K562 (cell line): Measurements from ENCODE around the gene PMM1. TPM values are rescaled to one million over a fixed set of nuclear protein-coding genes. Genes with fewer than 3 reads are reported as not detected.

Experiments used
- ARID1B ChIP-seq: fragments of 450-650 bp; IDR thresholded peaks from 2 replicates; pipeline ENCODE4 v1.6.1; 2016; ENCODE audit warnings: antibody characterized with exemption, mild to moderate bottlenecking, inconsistent platforms
- ASH1L ChIP-seq: fragments of 450-650 bp; IDR thresholded peaks from 2 replicates; pipeline ENCODE4 v1.6.1; 2018; ENCODE audit warnings: borderline replicate concordance, mild to moderate bottlenecking, low read depth; ENCODE audit not compliant: partially characterized antibody
- CBFA2T2 ChIP-seq: fragments of 450-650 bp; conservative IDR thresholded peaks from 2 replicates; pipeline ENCODE4 v1.6.1; 2017; ENCODE audit warnings: mild to moderate bottlenecking
- CBFA2T3 ChIP-seq: fragments of 450-650 bp; IDR thresholded peaks from 2 replicates; pipeline ENCODE4 v1.6.1; 2017
- CCNT2 ChIP-seq: IDR thresholded peaks from 2 replicates; pipeline ENCODE4 v1.6.1; 2011; ENCODE audit warnings: borderline replicate concordance, low read depth, mild to moderate bottlenecking, moderate library complexity, mixed read lengths, low read length; ENCODE audit not compliant: insufficient read length; ENCODE audit errors: extremely low read depth
- ETS2 ChIP-seq: IDR thresholded peaks from 2 replicates; pipeline ENCODE4 v1.6.1; 2016; ENCODE audit warnings: borderline replicate concordance, missing genetic modification characterization, mild to moderate bottlenecking, moderate library complexity, missing compliant biosample characterization; ENCODE audit not compliant: poor library complexity, severe bottlenecking
- EZH2 ChIP-seq: IDR thresholded peaks from 2 replicates; pipeline ENCODE4 v1.6.1; 2012; ENCODE audit warnings: low read depth, mild to moderate bottlenecking, inconsistent platforms, low read length, borderline replicate concordance
- FOSL1 ChIP-seq: fragments of 200-800 bp; sonication (Bioruptor generic); conservative IDR thresholded peaks from 2 replicates; pipeline ENCODE4 v1.6.1; 2016; ENCODE audit warnings: missing genetic modification characterization, missing compliant biosample characterization
- FOXK2 ChIP-seq, 2 experiments: fragments of 450-650 bp; IDR thresholded peaks in 1 of 2; conservative IDR thresholded peaks in 1 of 2; 2 replicates each; pipeline ENCODE4 v1.6.1; 2016; ENCODE audit warnings: low read depth in 2 of 2, mild to moderate bottlenecking in 1 of 2
- IRF9 ChIP-seq: fragments of 450-650 bp; IDR thresholded peaks from 2 replicates; pipeline ENCODE4 v1.6.1; 2016; ENCODE audit warnings: missing biosample characterization, missing genetic modification characterization
- JUN ChIP-seq, 2 experiments: sonication (generic) in 1 of 2; formaldehyde crosslinking in 1 of 2; IDR thresholded peaks; 2 replicates each; pipeline versions ENCODE4 v1.6.1 to v1.8.0; 2012 to 2022; ENCODE audit warnings: borderline replicate concordance in 2 of 2, mild to moderate bottlenecking in 2 of 2, improper control_type of control experiment in 1 of 2, low read depth in 1 of 2, low read length in 1 of 2, missing genetic modification reagents in 1 of 2
- LARP7 ChIP-seq: fragments of 450-650 bp; IDR thresholded peaks from 2 replicates; pipeline ENCODE4 v1.6.1; 2016
- MAFK ChIP-seq: IDR thresholded peaks from 2 replicates; pipeline ENCODE4 v1.6.1; 2011; ENCODE audit warnings: low read length, improper control_type of control experiment
- MCM3 ChIP-seq: fragments of 450-650 bp; IDR thresholded peaks from 2 replicates; pipeline ENCODE4 v1.6.1; 2016
- MCM5 ChIP-seq: fragments of 450-650 bp; IDR thresholded peaks from 2 replicates; pipeline ENCODE4 v1.6.1; 2016; ENCODE audit warnings: low read depth
- MEF2D ChIP-seq: conservative IDR thresholded peaks from 2 replicates; pipeline ENCODE4 v1.6.1; 2016; ENCODE audit warnings: low read depth, missing genetic modification characterization, missing compliant biosample characterization
- RNF2 ChIP-seq: sonication (generic); IDR thresholded peaks from 2 replicates; pipeline ENCODE4 v1.6.1; 2016
- SPI1 ChIP-seq: IDR thresholded peaks from 2 replicates; pipeline ENCODE4 v1.6.1; 2011; ENCODE audit warnings: low read depth, low read length, control low read depth, borderline replicate concordance
- TCF3 ChIP-seq: sonication (generic); formaldehyde crosslinking; IDR thresholded peaks from 2 replicates; pipeline ENCODE4 v1.4.0; 2020; ENCODE audit warnings: mild to moderate bottlenecking, missing genetic modification reagents
- THRA ChIP-seq: fragments of 450-650 bp; IDR thresholded peaks from 2 replicates; pipeline ENCODE4 v1.6.1; 2017; ENCODE audit warnings: mild to moderate bottlenecking, moderate library complexity
- ZNF224 ChIP-seq: sonication (generic); formaldehyde crosslinking; IDR thresholded peaks from 2 replicates; pipeline ENCODE4 v1.8.0; 2022; ENCODE audit warnings: mild to moderate bottlenecking, missing genetic modification reagents
- ZNF316 ChIP-seq: fragments of 450-650 bp; IDR thresholded peaks from 2 replicates; pipeline ENCODE4 v1.6.1; 2016
- ZNF592 ChIP-seq: fragments of 450-650 bp; IDR thresholded peaks from 2 replicates; pipeline ENCODE4 v1.6.1; 2017; ENCODE audit warnings: antibody characterized with exemption, mild to moderate bottlenecking
- ZNF780A ChIP-seq: fragments of 250-450 bp; sonication (Bioruptor Pico); IDR thresholded peaks from 2 replicates; pipeline ENCODE4 v1.5.0; 2021; ENCODE audit warnings: mild to moderate bottlenecking
- polyA plus RNA-seq, 8 experiments: library from polyadenylated mRNA; depleted of rRNA in 4 of 8; stranded (reverse) in 5 of 8; unstranded in 3 of 8; fragments of >200 nt; fragmentation: Nextera tagmentation in 2 of 8; fragmentation: Illumina TruSeq in 1 of 8; extraction: Ambion mirVana in 2 of 8; extraction: Trizol in 1 of 8; gene quantifications; 2 replicates each; pipeline versions ENCODE4 v1.2.1 to v1.2.3, GENCODE V29; 2011 to 2014; ENCODE audit warnings: inconsistent platforms in 1 of 8, missing spikeins in 1 of 8
- total RNA-seq, 7 experiments: library from RNA; depleted of rRNA in 6 of 7; stranded (reverse); fragments of >200 nt in 6 of 7; fragmentation: Illumina TruSeq in 2 of 7; extraction: Trizol in 2 of 7; gene quantifications; 2 replicates each; pipeline versions ENCODE4 v1.2.1 to v1.2.3, GENCODE V29; 2011 to 2021; ENCODE audit warnings: low replicate concordance in 1 of 7

Gene PMM1
- total and polyA plus RNA-seq, 9 of the 15 experiments (the other 6 are each of a cell fraction or from before 2014, with no cell fraction given), result 10.2 to 31.7 (median 20.3) TPM

- TF ChIP-seq ZNF592 (peak; percentile 42; the same call in 1 of the 2 replicates), CCNT2 (no peak), MEF2D (no peak), SPI1 (no peak), CBFA2T2 (peak; percentile 51), RNF2 (no peak), FOSL1 (tag) (peak; percentile 92), MCM3 (no peak), ZNF780A (no peak), LARP7 (no peak), ETS2 (tag) (no peak), JUN (IDR thresholded peaks at IDR 0.05; ENCODE audit: borderline replicate concordance, low read depth, low read length) (peak; percentile 71; the same call in 1 of the 2 replicates), JUN (CRISPR knock-in tag; IDR thresholded peaks at IDR 0.05; ENCODE audit: borderline replicate concordance) (no peak), CBFA2T3 (peak; percentile 64), ARID1B (peak; percentile 63), ASH1L (no peak), MAFK (peak; percentile 28; the same call in 1 of the 2 replicates), THRA (peak; percentile 54; the same call in 1 of the 2 replicates), ZNF316 (peak; percentile 36), MCM5 (no peak), IRF9 (tag) (no peak), FOXK2 (conservative IDR thresholded peaks at IDR 0.05 in 1 of 2, IDR thresholded peaks at IDR 0.05 in 1 of 2; ENCODE audit: low read depth in 2 of 2) (no peak), ZNF224 (CRISPR knock-in tag) (no peak), TCF3 (CRISPR knock-in tag) (0 out of 2 replicates have a peak, but pooled peaks have one; percentile 14), EZH2 (no peak)
These were observed 26.5 kb downstream of the PMM1 start (continued) for GRCh38 chr22:41563051-41563711.
